ENCODE results near the gene PTPRJ. TPM values are rescaled to one million over a fixed set of nuclear protein-coding genes. Genes with fewer than 3 reads are reported as not detected.

PTPRJ gene
- total and polyA plus RNA-seq, 2 of the 4 experiments (the other 2 are of a cell fraction), result 5.6 to 14.9 TPM

- Histone ChIP-seq H4K20me1 (ENCODE audit: insufficient read depth, low read length) (no peaks in the 10 kb centered on the region), H4K91ac (ENCODE audit: insufficient read depth, low read depth, low read length) (no peak overlapping the region), H4K5ac (ENCODE audit: low read depth, low read length) (no peak overlapping the region), H2BK15ac (ENCODE audit: low read depth, low read length) (no peak overlapping the region), H3K9me1 (ENCODE audit: insufficient read depth, low read length) (no peaks in the 10 kb centered on the region), H3K9me3 (ENCODE audit: control insufficient read depth, insufficient read depth, low read length) (no peaks in the 10 kb centered on the region), H4K8ac (ENCODE audit: low read depth in 2 of 2, low read length in 2 of 2) (no peak overlapping the region), H3K4me2 (ENCODE audit: low read depth, low read length) (peak overlapping the region; percentile 57; the same call in 1 of the 2 replicates), H3K36me3 (ENCODE audit: control insufficient read depth, insufficient read depth, low read length) (no peaks in the 10 kb centered on the region), H3K18ac (ENCODE audit: low read depth, low read length) (no peak overlapping the region), H3K14ac (replicated peaks; ENCODE audit: low read depth, low read length) (no peak overlapping the region), H3K27me3 (ENCODE audit: control insufficient read depth, insufficient read depth, low read length) (no peaks in the 10 kb centered on the region), H2AK5ac (ENCODE audit: low read depth, low read length) (no peak overlapping the region), H3K4ac (ENCODE audit: low read depth, low read length) (no peak overlapping the region), H3K4me3 (ENCODE audit: insufficient read depth, low read depth, low read length) (no peak overlapping the region), H3K56ac (ENCODE audit: extremely low read depth, insufficient read depth, low read length) (0 out of 2 replicates have a peak overlapping the region, but pooled peaks have one; percentile 14), H2BK20ac (ENCODE audit: low read depth, low read length) (no peak overlapping the region), H3K9ac (ENCODE audit: low read depth, low read length) (no peak overlapping the region), H2AK9ac (replicated peaks; ENCODE audit: low read depth, low read length, poor library complexity) (no peak overlapping the region), H2AFZ (replicated peaks; ENCODE audit: low read length, poor library complexity) (no peak overlapping the region), H2BK120ac (ENCODE audit: low read depth, low read length) (no peak overlapping the region; the same call in 1 of the 2 replicates), H3K23ac (ENCODE audit: low read depth, low read length) (no peak overlapping the region), H3K4me1 (ENCODE audit: control insufficient read depth, insufficient read depth, low read length) (peaks cover 2% of the 10 kb centered on the region; the same call in 1 of the 2 replicates), H2BK5ac (ENCODE audit: low read depth, low read length, poor library complexity, severe bottlenecking) (peak overlapping the region; percentile 48), H3K79me1 (ENCODE audit: low read depth in 1 of 2, low read length in 2 of 2) (no peaks in the 10 kb centered on the region), H3K27ac (ENCODE audit: insufficient read depth, low read length) (no peak overlapping the region)
- ChIA-PET POLR2A (ENCODE audit: unreplicated experiment) (no interaction called here), CTCF (no interaction called here)
- no TSS peak for BruUV-seq (replicated peaks)
- ATAC-seq (ENCODE audit: low read depth), result peak; percentile 100
- in situ Hi-C loops (cut with MboI; ENCODE audit: low sequenced_read_pairs) (no loop called here), dilution Hi-C loops (cut with HindIII; ENCODE audit: low sequenced_read_pairs, unreplicated experiment) (no loop called here), intact Hi-C loops (cut with micrococcal nuclease) (no loop called here)
- no CpG with 5 or more reads among the region's 2 CpGs for WGBS, 2 experiments (ENCODE audit: extremely low coverage in 2 of 2, insufficient read length in 1 of 2)
- TF ChIP-seq CHD1 (IDR thresholded peaks at IDR 0.05; ENCODE audit: low read depth, low read length) (no peak), BHLHE40 (IDR thresholded peaks at IDR 0.05; ENCODE audit: low read depth, low read length) (0 out of 2 replicates have a peak, but pooled peaks have one; percentile 17), FOS (IDR thresholded peaks at IDR 0.05; ENCODE audit: low read depth, low read length) (peak; percentile 67)
- DNase-seq, result peak; percentile 94
Observed at GRCh38 chr11:48193876-48194275, 213.5 kb downstream of the PTPRJ start.
